Measurements from ENCODE around the gene C1QBP. TPM values are rescaled to one million over a fixed set of nuclear protein-coding genes. Genes with fewer than 3 reads are reported as not detected.

C1QBP gene
- total and polyA plus RNA-seq, 2 of the 8 experiments (the other 6 are each of a cell fraction or from before 2014, with no cell fraction given), result 355 to 454 TPM

- TF ChIP-seq GABPA (IDR thresholded peaks at IDR 0.05; ENCODE audit: borderline replicate concordance, insufficient read depth, low read length) (no peak), SP4 (IDR thresholded peaks at IDR 0.05; ENCODE audit: low read length) (no peak), CTCF (IDR thresholded peaks at IDR 0.05; ENCODE audit: control extremely low read depth in 1 of 3, insufficient read depth in 1 of 3, low read depth in 1 of 3, low read length in 3 of 3) (no peak), TBP (IDR thresholded peaks at IDR 0.05; ENCODE audit: low read depth, low read length) (no peak), JUN (IDR thresholded peaks at IDR 0.05; ENCODE audit: low read depth, low read length) (no peak)
Measured at GRCh38 chr17:5424909-5425308, 14.0 kb downstream of the C1QBP start (continued).

Measured in H1 (cell line).